Prostate gland (tissue), 2 donors: ENCODE data around the gene UVRAG. TPM values are rescaled to one million over a fixed set of nuclear protein-coding genes. Genes with fewer than 3 reads are reported as not detected.

Experiments used
- DNase-seq: peaks from one replicate; pipeline ENCODE4 v3.0.0-alpha.2; 2019; ENCODE audit warnings: low spot score
- H3K27ac ChIP-seq, 2 donors: fragments of 200-600 bp; sonication (generic); 2 replicates each; pipeline ENCODE4 v1.5.1; 2017 to 2019
- H3K27me3 ChIP-seq: fragments of 200-600 bp; sonication (generic); replicated peaks from 2 replicates; pipeline ENCODE4 v1.5.1; 2019; ENCODE audit not compliant: insufficient read depth
- H3K36me3 ChIP-seq, 2 donors: fragments of 200-600 bp; sonication (generic); 1 replicate in 1 of 2; 2 replicates in 1 of 2; pipeline versions ENCODE4 v1.5.1 to v1.8.1; 2017 to 2019
- H3K4me1 ChIP-seq: fragments of 200-600 bp; sonication (generic); replicated peaks from 2 replicates; pipeline ENCODE4 v1.5.1; 2019
- H3K4me3 ChIP-seq, 2 donors: fragments of 200-600 bp; sonication (generic); 2 replicates each; pipeline ENCODE4 v1.5.1; 2017 to 2019
- H3K9me3 ChIP-seq: fragments of 200-600 bp; sonication (generic); 2 replicates; pipeline ENCODE4 v1.5.1; 2017
- POLR2A ChIP-seq: fragments of 450-650 bp; IDR thresholded peaks from one replicate; pipeline ENCODE4 v1.6.1; 2016; ENCODE audit warnings: antibody characterized with exemption, mild to moderate bottlenecking
- POLR2AphosphoS5 ChIP-seq: sonication (generic); formaldehyde crosslinking; IDR thresholded peaks from one replicate; pipeline ENCODE4 v1.6.1; 2017; ENCODE audit warnings: antibody characterized with exemption
- WGBS: methylation state at CpG from one replicate; pipeline ENCODE4 v1.1.5; 2018; 5-methylcytosine and 5-hydroxymethylcytosine counted together
- intact Hi-C: fragments of 100-400 bp; cut with DNase I; formaldehyde crosslinking; loops from one replicate; pipeline ENCODE4 v1.14.2; 2022
- total RNA-seq, 2 donors: library from RNA; depleted of rRNA; stranded (reverse); fragments of >200 nt; gene quantifications; one replicate each; pipeline ENCODE4 v1.1.0, GENCODE V29; 2016
- TF ChIP-seq, protein P1 (sequence below), 4 experiments: fragments of 200-600 bp in 2 of 4; fragments of 450-650 bp in 2 of 4; sonication (generic) in 2 of 4; IDR thresholded peaks; 1 replicate in 3 of 4; 2 replicates in 1 of 4; pipeline ENCODE4 v1.5.1; 2016 to 2019; ENCODE audit warnings: antibody characterized with exemption in 4 of 4, mild to moderate bottlenecking in 2 of 4, moderate library complexity in 2 of 4

UVRAG gene
- total RNA-seq, 2 donors from 2014 or later = 13.9 to 25.2 TPM

GRCh38 chr11:76152086-76152681 is 337.2 kb downstream of the UVRAG start:
- peak; percentile 79 for DNase-seq
- Histone ChIP-seq H3K4me1 (peaks cover 2% of the 10 kb centered on the region), H3K36me3 (no peaks in the 10 kb centered on the region), H3K4me3 (peak overlapping the region in 1 of 2 donors; percentile 12), H3K27ac (no peak overlapping the region), H3K9me3 (no peaks in the 10 kb centered on the region), H3K27me3 (no peaks in the 10 kb centered on the region)
- intact Hi-C loops = loop anchor here (5.0 kb wide), 2 partner anchors 350 to 445 kb away; no protein-coding TSS in a partner anchor
- TF ChIP-seq POLR2A (no peak), POLR2AphosphoS5 (peak; percentile 30)
- TF ChIP-seq, protein P1, sequence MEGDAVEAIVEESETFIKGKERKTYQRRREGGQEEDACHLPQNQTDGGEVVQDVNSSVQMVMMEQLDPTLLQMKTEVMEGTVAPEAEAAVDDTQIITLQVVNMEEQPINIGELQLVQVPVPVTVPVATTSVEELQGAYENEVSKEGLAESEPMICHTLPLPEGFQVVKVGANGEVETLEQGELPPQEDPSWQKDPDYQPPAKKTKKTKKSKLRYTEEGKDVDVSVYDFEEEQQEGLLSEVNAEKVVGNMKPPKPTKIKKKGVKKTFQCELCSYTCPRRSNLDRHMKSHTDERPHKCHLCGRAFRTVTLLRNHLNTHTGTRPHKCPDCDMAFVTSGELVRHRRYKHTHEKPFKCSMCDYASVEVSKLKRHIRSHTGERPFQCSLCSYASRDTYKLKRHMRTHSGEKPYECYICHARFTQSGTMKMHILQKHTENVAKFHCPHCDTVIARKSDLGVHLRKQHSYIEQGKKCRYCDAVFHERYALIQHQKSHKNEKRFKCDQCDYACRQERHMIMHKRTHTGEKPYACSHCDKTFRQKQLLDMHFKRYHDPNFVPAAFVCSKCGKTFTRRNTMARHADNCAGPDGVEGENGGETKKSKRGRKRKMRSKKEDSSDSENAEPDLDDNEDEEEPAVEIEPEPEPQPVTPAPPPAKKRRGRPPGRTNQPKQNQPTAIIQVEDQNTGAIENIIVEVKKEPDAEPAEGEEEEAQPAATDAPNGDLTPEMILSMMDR (IDR thresholded peaks at IDR 0.05) = peak; percentile 78 to 95 (median 90)
- 28% methylated on average over 30 of the region's 30 CpGs for WGBS

GRCh38 chr11:76152741-76153570 is 337.9 kb downstream of the UVRAG start:
- intact Hi-C loops = loop anchor here (5.0 kb wide), 2 partner anchors 351 to 446 kb away; no protein-coding TSS in a partner anchor
- TF ChIP-seq, protein P1 (IDR thresholded peaks at IDR 0.05) = no peak
- TF ChIP-seq POLR2AphosphoS5 (no peak), POLR2A (no peak)
- WGBS = 82% methylated on average over 13 of the region's 13 CpGs
- Histone ChIP-seq H3K4me1 (peaks cover 2% of the 10 kb centered on the region), H3K27me3 (no peaks in the 10 kb centered on the region), H3K36me3 (no peaks in the 10 kb centered on the region), H3K4me3 (no peak overlapping the region), H3K9me3 (no peaks in the 10 kb centered on the region), H3K27ac (no peak overlapping the region)
- DNase-seq = no peak

GRCh38 chr11:76153571-76153923 is 338.5 kb downstream of the UVRAG start:
- Histone ChIP-seq H3K9me3 (no peaks in the 10 kb centered on the region), H3K27me3 (no peaks in the 10 kb centered on the region), H3K4me1 (peaks cover 2% of the 10 kb centered on the region), H3K4me3 (no peak overlapping the region), H3K27ac (no peak overlapping the region), H3K36me3 (no peaks in the 10 kb centered on the region)
- intact Hi-C loops = loop anchor here (5.0 kb wide), 2 partner anchors 351 to 446 kb away; no protein-coding TSS in a partner anchor
- no peak for DNase-seq
- TF ChIP-seq POLR2A = no peak
- TF ChIP-seq POLR2AphosphoS5 = no peak
- 78% methylated on average over 6 of the region's 6 CpGs for WGBS

- DNase-seq = no peak
- no peak overlapping the region for H3K27ac ChIP-seq
- H3K36me3 ChIP-seq = no peaks in the 10 kb centered on the region
- peaks cover 2% of the 10 kb centered on the region for H3K4me1 ChIP-seq
- no peak overlapping the region for H3K4me3 ChIP-seq
- H3K9me3 ChIP-seq = no peaks in the 10 kb centered on the region
- TF ChIP-seq, protein P1 (IDR thresholded peaks at IDR 0.05) = no peak
- no peak for TF ChIP-seq POLR2AphosphoS5
- TF ChIP-seq POLR2A = no peak
- WGBS = 78% methylated on average over 11 of the region's 11 CpGs
- no peaks in the 10 kb centered on the region for H3K27me3 ChIP-seq
- intact Hi-C loops = loop anchor here (2.0 kb wide), 1 partner anchor 257 kb away; no protein-coding TSS in a partner anchor
Observed at GRCh38 chr11:76155500-76156227, 340.7 kb downstream of the UVRAG start.

- no peak for DNase-seq
- intact Hi-C loops = no loop called here
- WGBS = 68% methylated on average over 12 of the region's 12 CpGs
- Histone ChIP-seq H3K27me3 (no peaks in the 10 kb centered on the region), H3K36me3 (no peaks in the 10 kb centered on the region), H3K27ac (no peak overlapping the region), H3K4me1 (peaks cover 2% of the 10 kb centered on the region), H3K4me3 (no peak overlapping the region), H3K9me3 (no peaks in the 10 kb centered on the region)
- TF ChIP-seq, protein P1 (IDR thresholded peaks at IDR 0.05) = no peak
- no peak for TF ChIP-seq POLR2A
- no peak for TF ChIP-seq POLR2AphosphoS5
Observed at GRCh38 chr11:76156971-76157427, 342.0 kb downstream of the UVRAG start.
